HT1080 (cell line): ENCODE results near the gene IFT88. TPM values are rescaled to one million over a fixed set of nuclear protein-coding genes. Genes with fewer than 3 reads are reported as not detected.
"Not testable (repeated sequence)": the region's sequence is repeated elsewhere in the genome, so short reads cannot be mapped to it uniquely, and the experiment has no call there.

Experiments
- DNase-seq: peaks from one replicate; pipeline ENCODE4 v3.0.0-alpha.2; 2015; ENCODE audit warnings: low read depth
- total RNA-seq: library from RNA; depleted of rRNA; stranded (reverse); fragments of >200 nt; shearing (Covaris generic); gene quantifications from 2 replicates; pipeline ENCODE4 v1.2.3, GENCODE V29; 2014

IFT88 gene
- total RNA-seq, 1 experiment from 2014 or later: 8.0 TPM

DNA sequence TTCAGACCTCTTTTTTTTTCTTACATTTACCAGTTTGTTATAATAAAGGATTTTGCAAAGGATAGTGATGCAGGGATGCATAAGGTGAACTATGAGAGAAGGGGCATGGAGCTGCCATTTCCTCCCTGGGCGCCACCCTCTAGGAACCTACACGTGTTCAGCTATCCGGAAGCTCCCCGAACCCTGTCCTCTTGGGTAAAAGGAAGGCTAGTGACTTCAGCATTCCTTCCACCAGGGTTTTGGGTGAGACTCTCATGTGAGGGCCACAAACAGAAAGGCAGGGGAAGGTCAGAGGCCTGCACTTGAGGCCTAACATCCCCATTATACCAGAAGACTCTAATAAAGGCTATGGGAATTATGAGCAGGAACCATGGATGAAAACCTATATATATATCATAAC lies 57.3 kb downstream of the IFT88 start:
- no peak for DNase-seq

DNA sequence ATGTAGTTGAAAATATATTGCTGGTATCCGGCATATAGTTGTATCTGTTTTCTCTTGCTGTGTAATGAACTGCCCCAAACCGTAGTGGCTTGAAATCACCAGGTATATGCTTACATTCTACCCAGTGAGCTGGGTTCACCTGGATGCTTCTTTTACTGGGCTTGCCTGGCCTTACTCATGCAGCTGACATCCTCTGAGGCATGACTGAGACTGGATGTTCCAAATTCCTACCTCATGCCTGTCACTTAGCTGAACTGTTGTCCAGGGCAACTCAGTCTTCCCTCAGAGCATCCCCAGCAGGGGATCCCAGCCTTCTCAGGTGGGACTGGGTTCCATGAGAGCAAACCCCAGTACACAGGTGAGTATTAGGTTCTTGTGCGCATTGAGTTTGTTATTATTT lies 66.8 kb downstream of the IFT88 start:
- DNase-seq: no peak

DNA sequence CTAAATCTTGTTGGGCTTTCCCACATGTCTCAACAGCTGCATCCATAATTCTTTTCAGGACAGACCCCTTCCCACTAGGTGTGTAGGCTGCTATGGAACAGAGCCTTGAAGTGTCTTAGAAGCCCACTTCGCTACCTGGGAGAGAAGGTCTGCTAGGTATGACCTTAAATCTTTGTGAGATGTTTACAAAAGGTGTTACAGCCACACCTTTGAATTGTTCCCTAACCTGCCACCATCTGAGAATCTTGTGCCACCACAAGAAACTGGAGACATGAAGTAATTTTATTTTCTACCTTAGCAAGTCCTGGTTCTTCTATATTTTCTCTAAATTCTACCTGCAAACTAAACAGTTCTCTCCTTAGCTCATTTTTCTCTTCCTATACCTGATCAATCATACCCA lies 69.1 kb downstream of the IFT88 start:
- DNase-seq: no peak

DNA sequence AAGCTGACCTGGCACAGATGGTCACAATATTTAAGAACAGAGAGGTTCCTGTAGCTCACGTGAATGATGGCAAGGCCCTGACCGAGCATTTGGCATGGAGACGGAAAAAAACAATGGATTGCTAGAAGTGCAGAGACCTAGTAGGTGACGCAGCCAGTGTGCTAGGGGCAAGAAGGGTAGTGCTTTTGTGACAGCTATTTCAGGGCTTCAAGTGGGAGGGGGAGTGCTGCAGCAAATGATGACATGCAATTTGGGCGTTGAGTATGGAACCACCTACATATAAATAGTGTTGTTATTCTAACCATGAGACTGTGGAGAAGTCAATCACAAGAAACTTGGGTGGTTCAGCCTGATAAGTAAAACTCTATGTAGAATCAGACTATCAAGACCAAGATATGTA lies 70.9 kb downstream of the IFT88 start:
- no peak for DNase-seq

DNA sequence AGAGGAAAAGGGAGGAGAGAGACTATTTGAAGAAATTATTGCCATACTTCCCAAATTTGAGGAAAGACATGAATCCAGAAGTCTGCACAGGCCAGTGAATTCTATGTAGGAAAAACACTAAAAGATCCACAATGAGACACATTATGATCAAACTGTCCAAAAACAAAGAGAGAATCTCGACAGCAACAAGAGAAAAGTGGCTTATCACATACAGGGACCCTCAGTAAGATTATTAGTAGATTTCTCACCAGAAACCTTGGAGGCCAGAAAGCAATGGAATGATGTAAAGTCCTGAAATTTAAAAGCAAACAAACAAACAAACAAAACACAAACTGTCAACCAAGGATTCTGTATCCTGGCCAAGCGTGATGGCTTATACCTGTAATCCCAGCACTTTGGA lies 80.8 kb downstream of the IFT88 start:
- no peak for DNase-seq

DNA sequence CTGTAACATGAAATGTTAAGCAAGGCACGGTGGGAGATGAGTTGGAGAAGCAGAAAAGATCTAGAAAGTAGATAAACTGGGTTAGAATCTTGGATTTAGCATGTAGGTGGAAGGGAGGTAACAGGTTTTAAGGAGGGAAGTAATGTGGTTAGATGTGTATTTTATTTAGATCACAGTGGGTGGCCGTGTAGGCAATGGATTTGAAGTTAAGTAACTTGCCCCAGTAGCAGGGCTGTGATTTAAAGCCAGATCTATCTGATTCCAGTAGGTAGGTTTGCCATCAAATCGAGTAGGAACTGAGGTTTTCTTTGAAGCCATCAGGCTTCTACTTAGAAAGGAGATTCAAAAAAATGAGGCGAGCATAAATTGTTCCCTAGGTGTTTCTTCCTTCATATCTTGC lies 86.0 kb downstream of the IFT88 start:
- DNase-seq: no peak

DNA sequence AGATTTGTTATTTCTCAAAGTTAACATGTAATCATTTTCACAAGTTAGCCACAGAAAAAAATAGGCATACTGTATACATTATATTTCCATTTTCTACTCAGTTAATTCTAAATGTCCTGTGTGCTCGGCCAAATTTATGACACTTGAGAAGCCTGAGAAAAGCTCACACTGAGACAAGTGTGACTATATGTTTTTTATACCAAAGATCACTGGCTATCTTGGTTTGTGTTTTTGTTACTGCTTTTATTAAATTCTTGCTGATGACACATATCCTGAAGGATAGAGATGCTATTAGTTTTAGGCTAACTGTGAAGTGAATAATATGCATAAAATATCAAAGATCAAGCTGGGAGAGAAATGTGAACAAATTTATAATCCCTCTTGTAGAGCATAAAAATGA lies 87.2 kb downstream of the IFT88 start:
- peak; percentile 73 for DNase-seq

DNA sequence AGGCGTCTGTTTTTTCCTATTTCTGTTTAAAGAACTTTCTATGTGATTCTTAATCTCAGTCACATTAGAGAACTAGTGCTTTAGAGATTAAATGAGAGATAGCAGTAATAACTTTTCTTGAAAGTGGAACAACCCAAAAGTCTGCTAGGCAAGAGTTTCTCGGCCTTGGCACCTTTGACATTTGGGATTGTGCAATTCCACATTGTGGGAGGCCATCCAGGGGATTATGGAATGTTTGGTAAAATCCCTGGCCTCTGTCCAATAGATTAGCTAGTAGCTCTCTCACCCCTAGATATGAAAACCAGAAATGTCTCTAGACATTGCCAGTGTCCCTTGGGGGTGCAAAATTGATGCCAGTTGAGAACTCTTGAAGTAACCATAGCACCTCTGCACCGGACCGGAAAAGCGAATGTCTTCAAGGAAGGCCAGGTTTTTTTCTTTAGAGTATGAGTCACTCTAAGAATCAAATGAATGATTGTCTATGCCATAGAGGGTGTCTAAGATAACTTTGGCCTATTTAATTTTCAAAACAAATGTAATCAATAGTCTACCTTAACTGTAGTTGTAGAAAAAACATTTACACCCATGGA lies 91.6 kb downstream of the IFT88 start:
- no peak for DNase-seq

DNA sequence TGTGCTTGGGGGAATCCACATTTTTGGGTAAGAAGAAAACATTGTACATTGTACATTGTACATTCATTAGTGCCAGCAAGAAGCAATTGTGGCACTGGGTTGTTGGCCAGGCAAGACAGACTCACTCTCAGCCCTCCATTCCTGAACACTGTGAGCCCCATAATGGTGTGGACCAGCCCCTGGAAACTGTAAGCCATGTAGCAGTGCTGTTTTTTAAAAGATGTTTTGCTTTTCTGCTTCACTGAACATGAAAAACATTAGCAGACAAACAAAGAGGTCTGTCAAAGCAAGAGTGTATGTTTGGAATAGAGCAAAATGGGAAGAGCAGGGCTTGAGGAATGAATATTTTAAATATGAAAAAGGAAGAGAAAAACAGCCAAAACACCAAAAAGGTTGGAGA lies 97.4 kb downstream of the IFT88 start:
- no peak for DNase-seq

DNA sequence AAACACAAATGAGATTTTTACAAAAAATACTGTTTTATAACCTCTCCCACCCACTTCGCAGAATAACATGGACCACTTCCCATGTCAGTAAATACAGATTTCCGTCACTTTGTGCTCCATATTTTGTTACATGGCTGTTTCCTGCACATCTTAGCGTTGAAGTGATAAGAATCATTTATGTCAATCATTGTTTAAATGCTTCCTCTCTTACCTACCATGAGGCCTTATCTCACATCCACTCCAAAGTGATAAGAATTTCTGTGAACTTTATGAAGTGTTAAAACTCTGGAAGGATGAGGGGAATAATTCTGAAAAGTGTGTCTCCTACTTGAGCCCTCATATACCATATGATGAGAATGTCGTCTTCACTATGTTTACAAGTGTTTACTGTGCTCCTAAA lies 100.0 kb downstream of the IFT88 start:
- DNase-seq: no peak

DNA sequence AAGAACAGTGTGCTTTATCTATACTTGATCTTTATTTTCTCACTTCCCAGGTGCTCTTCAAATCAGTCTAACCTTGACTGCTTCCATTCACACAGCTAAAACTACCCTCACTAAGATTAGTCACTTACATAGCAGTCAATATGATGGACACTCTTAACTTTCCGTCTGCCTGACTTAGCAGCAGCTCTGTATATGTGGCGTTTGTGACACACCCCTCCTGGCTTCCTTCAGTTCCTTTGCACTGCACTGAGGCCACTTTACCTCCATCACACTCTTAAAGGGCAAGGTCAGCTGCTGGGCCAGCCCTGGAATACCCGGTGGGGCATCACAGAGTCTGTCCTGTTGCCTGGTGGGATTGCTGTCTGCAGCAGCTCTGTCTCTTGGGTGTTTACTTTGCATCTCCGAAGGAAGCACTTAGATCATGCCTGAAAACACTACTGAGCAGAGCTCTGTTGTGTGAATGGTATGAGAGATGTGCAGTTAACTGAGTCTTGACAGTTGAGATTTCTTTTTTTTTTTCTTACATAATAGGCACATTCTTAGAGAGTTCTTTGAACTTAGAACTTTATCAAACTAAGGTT lies 101.0 kb downstream of the IFT88 start:
- no peak for DNase-seq

DNA sequence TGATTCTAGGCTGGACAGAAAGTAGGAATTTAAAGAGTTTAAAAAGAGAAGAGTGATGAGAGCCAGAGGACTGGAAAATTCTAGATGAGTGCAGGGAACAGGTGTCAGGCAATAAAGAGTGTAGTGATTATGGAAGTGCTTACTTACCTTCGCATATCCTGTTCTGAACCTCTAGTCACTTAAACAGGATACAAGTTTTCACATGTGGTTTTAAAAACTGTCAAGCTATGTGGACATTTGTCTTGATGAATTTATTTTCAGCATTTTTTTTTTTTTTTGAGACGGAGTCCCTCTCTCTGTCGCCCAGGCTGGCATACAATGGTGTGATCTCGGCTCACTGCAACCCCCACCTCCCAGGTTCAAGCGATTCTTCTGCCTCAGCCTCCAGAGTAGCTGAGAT lies 102.2 kb downstream of the IFT88 start:
- no peak for DNase-seq

DNA sequence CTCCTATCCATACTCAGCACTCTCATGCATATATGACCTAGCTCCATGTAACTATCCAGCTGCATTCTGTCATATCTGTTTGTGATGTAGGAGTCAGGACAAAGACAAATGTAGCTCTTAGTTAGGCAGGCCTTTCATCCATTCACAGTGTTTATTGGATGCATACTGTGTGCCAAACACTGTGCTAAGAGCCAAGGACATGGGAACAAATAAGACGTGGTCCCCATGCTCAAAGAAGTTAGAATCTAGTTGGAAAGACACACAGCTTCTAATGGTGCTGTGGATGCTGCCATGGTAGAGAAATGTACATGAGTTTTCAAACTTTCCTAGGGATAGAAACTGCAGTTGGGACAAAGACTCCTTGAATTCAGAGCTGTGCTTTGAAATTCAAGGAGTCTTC lies 104.8 kb downstream of the IFT88 start:
- no peak for DNase-seq

DNA sequence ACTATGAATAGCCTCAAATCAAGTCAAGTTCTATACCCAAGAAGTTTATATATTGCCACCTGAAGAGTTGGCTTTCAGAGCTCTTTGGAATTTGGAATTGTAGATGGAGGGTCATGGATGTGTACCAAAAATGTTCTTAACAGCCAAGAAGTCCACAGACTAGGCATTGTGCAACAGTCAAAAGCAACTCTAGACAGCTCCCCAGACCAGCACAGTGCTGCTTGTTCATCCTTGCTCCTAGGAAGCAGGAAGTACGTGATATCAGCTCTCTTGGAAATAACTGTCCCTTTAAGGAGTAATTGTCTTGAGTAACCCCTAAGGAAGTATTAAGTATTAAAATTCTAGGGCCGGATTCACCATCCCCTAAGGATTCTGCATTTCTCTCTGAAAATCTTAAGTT lies 105.8 kb downstream of the IFT88 start:
- DNase-seq: no peak

DNA sequence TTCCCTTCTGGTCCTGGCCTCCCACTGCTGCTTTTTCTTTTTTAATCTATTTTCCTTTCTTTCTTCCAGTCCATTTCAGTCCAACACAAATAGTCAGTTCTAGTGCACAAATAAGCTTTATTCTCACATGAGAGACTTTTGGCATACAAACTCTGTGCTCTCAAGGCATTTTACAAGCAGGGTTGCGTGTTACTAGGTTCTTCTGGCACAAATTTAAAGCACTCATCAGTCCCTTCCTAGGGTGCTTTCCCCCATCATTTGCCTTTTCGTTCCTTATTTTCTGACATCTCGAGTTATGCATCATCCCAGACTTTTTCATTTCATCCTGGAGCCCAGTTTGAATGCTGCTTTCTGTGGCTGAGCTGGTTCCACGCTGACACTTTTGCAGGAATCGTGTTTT lies 106.8 kb downstream of the IFT88 start:
- no peak for DNase-seq

DNA sequence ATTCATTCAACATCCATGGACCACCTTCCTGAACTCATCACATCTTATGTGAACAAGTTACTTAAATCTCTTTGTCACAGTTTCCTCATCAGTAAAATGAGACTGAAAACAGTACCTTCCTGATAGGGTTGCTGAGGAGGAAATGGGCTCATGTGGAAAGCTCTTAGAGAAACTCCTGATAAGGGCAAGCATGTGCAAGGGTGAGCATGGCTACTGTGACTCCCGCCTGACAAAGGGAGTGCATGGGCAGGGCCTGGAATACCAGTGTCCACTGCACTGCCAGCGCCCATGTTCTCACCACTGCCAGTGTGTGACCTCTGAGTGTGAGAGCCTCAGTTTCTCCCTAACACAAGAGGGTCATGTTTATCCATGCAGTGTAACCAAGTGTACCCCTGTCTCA lies 109.3 kb downstream of the IFT88 start:
- DNase-seq: no peak

DNA sequence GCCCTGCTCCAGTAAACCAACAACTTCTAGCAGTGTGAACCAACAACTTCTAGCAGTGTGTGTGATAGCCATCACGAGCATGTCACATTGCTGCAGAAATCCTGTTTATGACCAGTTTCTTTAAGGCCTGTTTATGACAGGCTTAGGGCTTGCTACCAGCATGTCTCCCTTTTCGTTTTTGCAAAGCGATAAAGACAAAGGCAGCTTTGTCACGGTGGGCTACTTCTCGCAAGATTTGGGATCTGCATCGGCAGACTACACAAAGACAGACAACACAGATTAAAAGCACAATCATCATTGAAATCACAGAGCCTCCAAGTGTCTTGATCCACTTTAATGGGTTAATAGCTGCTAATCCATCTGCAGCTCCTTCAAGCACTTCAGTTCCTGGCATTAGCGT lies 111.6 kb downstream of the IFT88 start:
- DNase-seq: not testable (repeated sequence)

DNA sequence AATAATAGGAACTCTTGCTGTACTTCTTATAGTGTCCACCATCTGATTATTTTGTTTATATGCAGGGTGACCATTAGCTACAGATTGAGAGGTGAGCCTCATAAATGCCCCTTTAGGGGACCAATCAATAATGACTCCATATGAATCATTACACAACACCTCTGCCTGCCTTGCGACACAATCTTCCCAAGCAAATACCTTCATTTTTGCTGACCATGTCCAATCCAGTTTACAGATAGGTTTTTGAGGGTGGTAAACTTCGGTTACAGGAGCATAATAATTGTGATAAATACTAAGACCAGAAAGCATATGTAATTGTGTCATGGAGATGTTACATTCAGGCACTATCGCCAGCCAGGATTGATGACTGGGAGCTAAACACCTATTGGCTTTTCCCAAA lies 112.9 kb downstream of the IFT88 start:
- no peak for DNase-seq

DNA sequence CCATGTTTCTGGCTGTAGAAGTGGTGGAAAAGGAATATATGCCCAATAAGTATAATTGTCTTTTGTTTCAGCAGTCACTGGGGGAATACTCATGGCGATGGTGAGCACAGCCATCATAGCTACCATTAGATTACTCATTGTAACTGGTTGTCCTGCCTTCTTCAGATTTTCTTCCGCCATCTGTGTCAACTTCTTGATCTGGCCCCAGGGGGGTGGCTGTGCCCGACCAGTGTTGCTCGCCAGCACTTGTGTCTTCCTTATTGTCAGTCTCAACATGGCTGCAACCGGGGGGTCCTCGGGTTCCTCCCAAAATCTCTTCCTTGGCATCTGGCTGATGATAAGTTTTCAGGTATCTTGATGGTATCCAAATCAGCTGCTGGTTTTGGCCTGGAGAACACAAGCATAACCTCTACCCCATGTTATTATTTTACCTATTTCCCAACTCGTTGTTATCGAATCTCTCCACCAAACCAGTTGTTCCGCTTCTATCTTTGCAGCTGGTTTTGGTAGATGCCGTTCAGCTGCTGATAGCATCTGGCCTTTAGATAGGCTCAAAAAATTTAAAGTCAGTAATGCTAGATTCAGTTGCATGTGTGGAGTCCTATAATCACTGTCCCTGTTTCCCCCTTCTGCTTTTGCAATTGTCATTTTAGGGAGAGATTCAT lies 113.6 kb downstream of the IFT88 start:
- DNase-seq: no peak

DNA sequence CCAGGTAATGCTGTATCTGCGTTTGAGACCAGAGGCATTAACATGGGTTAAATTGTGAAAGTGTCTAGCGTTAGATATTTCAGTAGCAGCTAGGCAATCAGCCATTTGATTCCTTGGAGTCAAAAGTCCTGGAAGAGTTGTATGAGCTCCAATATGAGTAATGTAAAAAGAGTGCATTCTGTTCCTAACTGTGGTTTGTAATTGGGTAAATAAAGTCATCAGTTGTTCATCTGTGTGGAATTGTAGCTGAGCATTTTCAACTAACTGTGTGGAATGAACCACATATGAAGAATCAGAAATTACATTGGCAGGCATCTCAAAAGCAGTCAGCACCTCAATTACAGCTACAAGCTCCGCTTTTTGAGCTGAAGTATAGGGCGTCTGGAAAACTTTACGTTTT lies 114.5 kb downstream of the IFT88 start:
- not testable (repeated sequence) for DNase-seq

DNA sequence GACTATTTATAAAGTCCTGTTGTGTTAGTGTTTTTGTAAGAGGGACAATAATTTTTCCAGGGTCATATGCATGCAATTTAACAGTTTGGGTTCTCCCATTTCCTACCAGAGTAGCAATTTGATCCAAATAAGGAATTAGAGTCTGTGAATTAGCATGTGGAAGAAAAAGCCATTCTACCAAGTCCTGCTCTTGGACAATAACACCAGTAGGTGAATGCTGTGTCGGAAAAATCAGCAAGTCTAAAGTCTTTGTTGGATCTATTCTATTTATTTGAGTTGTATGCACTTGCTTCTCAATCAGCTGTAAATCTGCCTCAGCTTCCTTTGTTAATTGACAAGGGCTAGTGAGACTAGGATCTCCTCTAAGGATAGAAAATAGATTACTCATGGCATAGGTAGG lies 115.1 kb downstream of the IFT88 start:
- no peak for DNase-seq

DNA sequence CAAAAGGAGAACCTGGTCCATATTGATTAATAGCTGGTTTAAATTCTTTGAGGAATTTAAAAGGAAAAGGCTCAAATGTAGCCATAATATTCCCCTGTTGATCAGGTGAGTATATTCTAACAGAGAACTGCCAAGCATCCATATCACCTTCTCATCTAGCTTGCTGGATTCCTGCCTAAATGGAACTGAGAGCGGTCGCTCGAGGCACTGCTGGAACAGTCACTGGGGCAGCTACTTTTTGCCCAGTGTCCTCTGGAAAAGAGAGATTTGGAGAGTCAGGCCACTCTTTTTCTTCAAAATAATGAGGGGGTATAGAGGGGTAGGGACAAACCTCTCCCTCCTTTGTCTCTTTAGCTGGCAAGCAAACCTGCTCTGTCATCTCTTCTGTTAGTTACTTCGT lies 117.1 kb downstream of the IFT88 start:
- no peak for DNase-seq

DNA sequence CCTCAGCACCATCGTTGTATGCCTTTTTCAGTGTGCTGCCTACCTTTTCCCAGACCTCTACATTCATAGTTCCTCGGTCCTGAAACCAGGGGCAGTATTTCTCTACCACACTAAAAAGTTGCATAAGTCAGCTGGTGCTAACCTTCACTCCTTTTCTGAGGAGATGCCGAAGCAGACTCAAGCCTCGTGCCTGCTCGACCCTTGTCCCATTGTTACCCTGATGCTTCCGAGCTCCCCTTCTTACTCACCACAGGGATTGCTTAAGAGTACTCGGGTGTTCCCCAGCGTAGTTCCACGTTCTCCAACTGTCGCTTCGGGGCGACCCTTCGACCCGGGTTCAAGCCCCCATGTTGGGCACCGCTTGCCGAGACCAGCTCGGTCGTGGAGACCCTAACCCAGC lies 117.6 kb downstream of the IFT88 start:
- DNase-seq: no peak
